H7 (cell line): ENCODE results near the gene SYCP1. TPM values are rescaled to one million over a fixed set of nuclear protein-coding genes. Genes with fewer than 3 reads are reported as not detected.
"Not testable (repeated sequence)": the region's sequence is repeated elsewhere in the genome, so short reads cannot be mapped to it uniquely, and the experiment has no call there.

Source experiments
- DNase-seq: peaks from one replicate; pipeline ENCODE4 v3.0.0; 2012
- H3K27me3 ChIP-seq: 2 replicates; pipeline ENCODE4 v1.6.0; 2011; ENCODE audit warnings: mild to moderate bottlenecking, low read length; ENCODE audit not compliant: control insufficient read depth, insufficient read depth
- H3K36me3 ChIP-seq: replicated peaks from 2 replicates; pipeline ENCODE4 v1.5.1; 2011; ENCODE audit warnings: low read length; ENCODE audit not compliant: control insufficient read depth, insufficient read depth
- H3K4me3 ChIP-seq: 2 replicates; pipeline ENCODE4 v1.5.1; 2011; ENCODE audit warnings: low read depth, mild to moderate bottlenecking, control low read depth, low read length, moderate library complexity; ENCODE audit not compliant: insufficient read depth
- total RNA-seq: library from RNA; depleted of rRNA; stranded (reverse); fragments of >200 nt; shearing (Covaris generic); gene quantifications from 2 replicates; pipeline ENCODE4 v1.2.3, GENCODE V29; 2014

The SYCP1 gene
- total RNA-seq, 1 experiment from 2014 or later: not detected

- DNase-seq: no peak
- Histone ChIP-seq H3K36me3 (no peaks in the 10 kb centered on the region), H3K4me3 (no peak overlapping the region), H3K27me3 (no peaks in the 10 kb centered on the region)
Observed at GRCh38 chr1:114896795-114897194, 42.1 kb downstream of the SYCP1 start.

GRCh38 chr1:114901814-114902213 is 47.2 kb downstream of the SYCP1 start:
- H3K36me3 ChIP-seq: no peaks in the 10 kb centered on the region
- H3K4me3 ChIP-seq: peak overlapping the region; percentile 22; the same call in 1 of the 2 replicates
- no peaks in the 10 kb centered on the region for H3K27me3 ChIP-seq
- peak; percentile 17 for DNase-seq

- Histone ChIP-seq H3K27me3 (no peaks in the 10 kb centered on the region), H3K4me3 (peak overlapping the region; percentile 22; the same call in 1 of the 2 replicates), H3K36me3 (no peaks in the 10 kb centered on the region)
- DNase-seq: peak; percentile 56
Observed at GRCh38 chr1:114902343-114902742, 47.7 kb downstream of the SYCP1 start.

GRCh38 chr1:114903480-114903879 is 48.8 kb downstream of the SYCP1 start:
- no peak for DNase-seq
- H3K36me3 ChIP-seq: no peaks in the 10 kb centered on the region
- H3K4me3 ChIP-seq: no peak overlapping the region
- H3K27me3 ChIP-seq: no peaks in the 10 kb centered on the region

- H3K36me3 ChIP-seq, DNase-seq, H3K27me3 ChIP-seq, H3K4me3 ChIP-seq: not testable (repeated sequence)
Observed at GRCh38 chr1:114915720-114916119, 61.1 kb downstream of the SYCP1 start.

- Histone ChIP-seq H3K27me3 (no peaks in the 10 kb centered on the region), H3K4me3 (no peak overlapping the region), H3K36me3 (no peaks in the 10 kb centered on the region)
- no peak for DNase-seq
Observed at GRCh38 chr1:114926607-114927006, 71.9 kb downstream of the SYCP1 start.

GRCh38 chr1:114927401-114927800 is 72.7 kb downstream of the SYCP1 start:
- no peak for DNase-seq
- no peaks in the 10 kb centered on the region for H3K27me3 ChIP-seq
- no peak overlapping the region for H3K4me3 ChIP-seq
- no peaks in the 10 kb centered on the region for H3K36me3 ChIP-seq

GRCh38 chr1:114956570-114956969 is 101.9 kb downstream of the SYCP1 start:
- no peaks in the 10 kb centered on the region for H3K36me3 ChIP-seq
- no peak overlapping the region for H3K4me3 ChIP-seq
- DNase-seq: peak; percentile 24
- H3K27me3 ChIP-seq: no peaks in the 10 kb centered on the region

GRCh38 chr1:114959423-114959822 is 104.8 kb downstream of the SYCP1 start:
- no peaks in the 10 kb centered on the region for H3K27me3 ChIP-seq
- no peaks in the 10 kb centered on the region for H3K36me3 ChIP-seq
- no peak for DNase-seq
- no peak overlapping the region for H3K4me3 ChIP-seq

GRCh38 chr1:114976891-114977290 is 122.2 kb downstream of the SYCP1 start:
- DNase-seq: no peak

GRCh38 chr1:114979278-114979891 is 124.7 kb downstream of the SYCP1 start:
- Histone ChIP-seq H3K27me3 (no peaks in the 10 kb centered on the region), H3K4me3 (no peak overlapping the region), H3K36me3 (no peaks in the 10 kb centered on the region)
- peak; percentile 18 for DNase-seq

More at GRCh38 chr1:114976891-114977290, 122.2 kb downstream of the SYCP1 start:
- Histone ChIP-seq H3K27me3 (no peaks in the 10 kb centered on the region), H3K36me3 (no peaks in the 10 kb centered on the region), H3K4me3 (no peak overlapping the region)

- no peak for DNase-seq
- no peaks in the 10 kb centered on the region for H3K36me3 ChIP-seq
- no peak overlapping the region for H3K4me3 ChIP-seq
Observed at GRCh38 chr1:114982251-114982650, 127.6 kb downstream of the SYCP1 start.

GRCh38 chr1:114986286-114986685 is 131.6 kb downstream of the SYCP1 start:
- no peak for DNase-seq
- Histone ChIP-seq H3K27me3 (no peaks in the 10 kb centered on the region), H3K36me3 (no peaks in the 10 kb centered on the region), H3K4me3 (no peak overlapping the region)

More at GRCh38 chr1:114982251-114982650, 127.6 kb downstream of the SYCP1 start:
- no peaks in the 10 kb centered on the region for H3K27me3 ChIP-seq

- Histone ChIP-seq H3K4me3 (no peak overlapping the region), H3K36me3 (no peaks in the 10 kb centered on the region), H3K27me3 (no peaks in the 10 kb centered on the region)
- no peak for DNase-seq
Observed at GRCh38 chr1:114988095-114988494, 133.4 kb downstream of the SYCP1 start.

GRCh38 chr1:114997510-114998289 is 143.0 kb downstream of the SYCP1 start:
- no peak for DNase-seq
- H3K27me3 ChIP-seq: no peaks in the 10 kb centered on the region
- no peak overlapping the region for H3K4me3 ChIP-seq
- H3K36me3 ChIP-seq: no peaks in the 10 kb centered on the region
